Stimulated activated CD4-positive, alpha-beta T cell treated with anti-CD3 and anti-CD28 coated beads, Interleukin-1b, Interleukin-23, amount 100 ng/mL, for 24 hours (primary cell): ENCODE measurements around the gene KCNK16.

Experiments used
- DNase-seq, 4 experiments: peaks; one replicate each; pipeline ENCODE4 v3.0.0-alpha.2; 2020; ENCODE audit warnings: low read depth in 4 of 4, low spot score in 1 of 4

KCNK16 gene

DNA sequence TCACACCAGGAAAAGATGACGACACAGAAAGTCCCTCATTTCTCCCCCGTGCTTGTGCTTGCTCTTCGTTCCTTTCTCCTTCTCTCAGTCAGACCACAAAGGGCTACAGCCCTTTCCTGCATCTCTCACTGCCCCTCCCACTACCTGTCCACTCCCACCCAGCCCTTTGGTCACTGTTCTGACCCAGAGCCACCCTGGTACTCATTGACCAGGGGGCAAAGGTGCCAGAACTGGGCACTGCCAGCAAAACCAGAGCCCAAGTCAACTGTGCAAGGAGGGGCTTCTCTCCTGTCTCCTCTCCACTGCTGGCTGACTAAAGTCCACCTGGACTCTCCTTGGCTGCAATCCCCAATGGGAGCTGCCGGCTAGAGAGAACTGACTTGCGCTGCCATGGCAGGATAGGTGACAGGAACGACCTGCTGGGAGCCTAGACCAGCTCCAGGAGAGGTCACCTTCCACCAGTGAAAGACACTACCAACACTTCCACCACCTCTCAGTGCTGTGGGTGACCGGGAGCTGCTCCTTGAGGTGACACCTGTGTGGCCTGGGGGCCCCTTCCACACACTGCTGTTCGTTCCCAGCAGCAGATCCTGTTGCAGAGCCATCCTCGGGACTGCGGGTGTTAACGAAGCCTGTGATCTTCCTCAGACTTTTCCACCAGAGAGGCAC is 41.1 kb downstream of the KCNK16 start:
- no peak for DNase-seq

DNA sequence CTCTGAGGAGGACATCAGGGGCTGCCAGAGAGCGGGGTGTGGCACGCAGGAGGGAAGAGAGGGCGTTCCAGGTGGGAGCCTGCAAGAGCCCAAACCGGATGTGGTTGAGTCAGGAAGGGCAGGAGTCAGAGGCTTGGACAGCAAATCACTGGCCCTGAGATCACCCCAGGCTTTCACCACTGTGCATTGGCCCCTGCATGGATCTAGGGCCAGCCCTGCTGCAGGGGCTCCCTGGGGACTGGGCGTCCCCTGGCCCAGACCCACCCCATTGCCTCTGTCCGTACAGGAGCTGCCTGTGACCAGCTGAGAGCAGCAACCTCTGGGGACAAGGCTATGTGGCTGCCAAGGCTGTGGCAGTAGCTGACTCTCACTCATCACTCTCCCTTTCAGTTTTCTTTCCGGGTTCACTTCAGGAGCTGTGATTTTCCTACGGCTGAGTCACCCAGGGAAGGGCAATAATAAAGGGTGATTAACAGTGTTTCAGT is 42.2 kb downstream of the KCNK16 start:
- DNase-seq, result no peak

DNA sequence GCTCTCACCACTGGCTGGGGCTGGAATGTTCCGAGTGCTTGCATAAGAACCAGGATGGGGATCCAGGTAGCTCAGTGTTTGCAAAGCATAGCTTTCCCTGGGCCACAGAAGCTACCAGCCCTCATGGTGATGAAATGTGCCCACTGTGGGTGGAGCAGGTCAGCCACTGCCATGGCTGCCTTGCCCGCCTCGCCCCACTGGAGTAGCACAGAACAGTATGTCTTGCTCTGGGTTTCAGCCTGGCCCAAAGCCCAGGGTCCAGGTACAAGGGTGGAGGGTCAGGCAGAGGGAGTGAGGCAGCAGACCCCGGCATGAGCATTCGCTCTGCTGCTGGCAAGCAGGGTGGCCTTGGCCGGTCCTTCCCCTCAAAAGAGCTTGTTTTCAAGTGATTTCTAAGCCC is 43.0 kb downstream of the KCNK16 start:
- no peak for DNase-seq

DNA sequence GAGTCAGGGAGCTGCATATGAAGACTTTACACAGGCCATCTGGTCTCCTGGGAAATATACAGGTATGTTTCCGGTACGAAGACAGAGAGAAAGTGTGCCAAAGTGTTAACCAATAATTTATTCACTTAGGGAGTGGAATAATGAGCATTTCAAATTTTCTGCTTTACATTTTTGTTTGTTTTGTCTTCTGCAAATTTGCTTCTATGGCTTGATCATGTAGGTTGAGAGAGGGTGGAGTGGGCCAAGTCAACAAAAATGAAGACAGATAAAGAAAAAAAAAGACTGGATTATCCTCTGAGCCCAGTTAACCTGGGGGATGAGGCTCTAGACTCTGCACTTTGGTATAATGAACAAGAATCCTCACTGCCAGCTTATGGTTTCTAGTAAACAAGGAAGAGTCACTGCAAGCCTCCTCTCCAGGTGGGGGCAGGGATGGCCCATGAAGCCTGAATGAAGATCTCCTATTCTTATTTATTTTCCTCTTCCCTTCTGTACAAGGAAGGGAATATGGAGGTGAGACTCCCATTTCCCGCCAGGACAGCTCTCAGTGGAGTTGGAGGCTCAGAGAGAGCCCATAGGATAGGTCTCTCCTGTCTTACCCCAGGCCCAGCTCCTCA is 46.0 kb downstream of the KCNK16 start:
- no peak for DNase-seq

DNA sequence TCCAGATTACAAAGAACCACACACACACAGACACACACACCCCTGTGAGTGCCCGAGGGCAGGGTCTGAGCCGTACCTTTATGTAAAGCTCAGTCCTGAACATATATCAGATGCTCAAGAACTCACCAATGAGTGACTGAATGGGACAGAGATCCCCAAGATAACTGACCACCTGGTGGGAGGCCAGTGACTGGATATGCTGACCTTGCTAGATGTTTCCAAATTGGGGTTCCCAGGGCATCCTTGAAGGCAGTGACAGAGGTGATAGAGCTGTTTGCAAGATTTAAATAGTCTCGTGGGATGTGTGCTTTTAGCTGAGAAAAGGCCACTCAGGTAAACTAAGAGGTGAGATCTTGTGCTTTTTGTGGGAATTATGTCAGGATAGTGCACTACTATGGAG is 47.6 kb downstream of the KCNK16 start:
- DNase-seq, result no peak

DNA sequence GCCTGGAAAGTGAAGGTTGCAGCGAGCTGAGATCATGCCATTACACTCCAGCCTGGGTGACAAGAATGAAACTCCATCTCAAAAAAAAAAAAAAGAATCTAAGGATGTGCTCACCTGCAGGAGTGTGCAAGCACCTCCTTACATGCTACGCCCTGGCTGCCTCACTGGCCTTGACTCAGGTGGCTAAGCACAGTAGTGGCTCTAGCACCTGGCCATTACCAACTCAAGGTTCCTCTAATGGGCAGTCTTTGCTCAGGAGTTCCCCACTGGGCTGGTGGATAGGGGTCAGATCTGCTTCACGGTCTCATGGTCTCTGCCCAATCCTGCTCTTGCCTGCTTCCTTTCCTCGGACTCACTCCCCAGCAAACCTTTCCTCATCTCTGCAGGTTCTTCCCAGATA is 48.0 kb downstream of the KCNK16 start:
- no peak for DNase-seq

DNA sequence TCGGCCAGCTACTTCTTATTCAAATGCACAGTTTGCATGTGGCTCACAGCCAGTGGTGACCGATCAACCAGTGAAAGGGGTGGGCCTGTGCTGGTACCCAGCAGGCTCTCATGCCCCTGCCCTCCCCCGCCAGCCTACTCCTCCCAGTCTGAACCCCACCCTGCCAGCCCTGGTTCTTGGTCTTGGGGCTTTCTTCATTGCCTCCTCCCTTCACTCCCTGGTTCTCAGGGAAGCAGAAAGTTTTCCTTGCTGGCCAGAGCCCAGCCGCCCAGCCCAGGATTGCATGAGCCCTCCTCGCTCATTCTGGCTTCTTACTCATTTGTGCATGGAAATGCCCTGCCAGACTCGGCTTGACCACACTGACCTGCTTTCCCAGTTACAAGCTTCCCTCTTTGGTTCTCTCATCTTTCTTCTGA is 49.1 kb downstream of the KCNK16 start:
- DNase-seq, result no peak

DNA sequence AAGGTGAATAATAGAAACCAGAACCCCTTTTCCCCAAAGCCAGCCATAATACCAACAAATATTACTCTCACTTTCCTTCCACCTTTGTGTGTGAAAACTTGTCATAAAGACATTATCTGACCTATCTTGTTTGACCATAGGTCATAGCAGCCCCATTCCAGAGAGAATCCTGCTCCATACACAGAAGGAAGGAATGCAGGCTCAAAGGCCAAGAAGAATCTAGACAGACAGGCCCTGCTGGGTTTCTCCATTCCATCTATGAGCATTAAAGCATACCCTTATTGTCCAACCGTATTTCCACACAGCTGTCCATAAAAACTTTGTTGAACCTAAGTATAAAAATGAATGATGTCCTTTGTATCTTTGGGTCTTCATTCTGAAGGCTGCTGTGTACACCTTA is 52.5 kb downstream of the KCNK16 start:
- no peak for DNase-seq

DNA sequence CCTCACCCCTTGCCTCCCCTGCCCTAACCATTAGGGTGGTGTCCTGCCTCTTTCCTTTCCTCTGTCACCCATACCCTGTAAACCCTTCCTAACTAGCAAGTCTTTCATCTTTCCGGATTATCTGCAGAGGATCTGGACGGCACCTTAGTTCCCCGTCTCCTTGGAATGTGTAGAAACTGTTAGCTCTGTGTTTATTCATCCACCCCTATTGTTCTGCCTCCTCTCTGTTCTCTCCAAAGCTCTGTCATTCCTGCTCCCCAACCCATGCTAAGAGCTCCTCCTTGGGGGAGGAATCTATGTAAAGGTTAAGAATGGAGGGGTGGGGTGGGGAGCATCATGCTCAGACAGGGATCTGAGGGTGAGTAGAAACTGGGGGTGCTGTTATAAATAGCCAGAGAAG is 53.8 kb downstream of the KCNK16 start:
- no peak for DNase-seq

DNA sequence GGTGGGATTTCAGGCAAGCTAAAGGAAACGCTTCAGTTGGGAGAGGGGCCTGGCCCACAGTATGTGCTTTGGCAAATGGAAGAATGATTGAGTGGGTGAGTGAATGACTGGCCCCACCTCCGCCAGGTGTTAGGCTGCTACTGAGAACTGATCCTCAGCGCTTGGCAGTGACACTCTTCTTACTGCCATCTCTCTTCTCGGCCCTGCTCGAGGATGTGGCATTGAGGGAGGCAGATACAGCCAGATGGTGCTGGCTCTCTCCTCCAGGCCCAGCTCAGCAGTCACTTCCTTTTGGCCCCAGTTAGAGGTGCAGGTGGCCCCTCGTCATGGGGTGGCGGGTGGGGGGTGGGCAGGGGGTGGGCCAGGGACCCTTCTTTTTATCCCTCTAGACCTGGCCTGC is 54.3 kb downstream of the KCNK16 start:
- no peak for DNase-seq

DNA sequence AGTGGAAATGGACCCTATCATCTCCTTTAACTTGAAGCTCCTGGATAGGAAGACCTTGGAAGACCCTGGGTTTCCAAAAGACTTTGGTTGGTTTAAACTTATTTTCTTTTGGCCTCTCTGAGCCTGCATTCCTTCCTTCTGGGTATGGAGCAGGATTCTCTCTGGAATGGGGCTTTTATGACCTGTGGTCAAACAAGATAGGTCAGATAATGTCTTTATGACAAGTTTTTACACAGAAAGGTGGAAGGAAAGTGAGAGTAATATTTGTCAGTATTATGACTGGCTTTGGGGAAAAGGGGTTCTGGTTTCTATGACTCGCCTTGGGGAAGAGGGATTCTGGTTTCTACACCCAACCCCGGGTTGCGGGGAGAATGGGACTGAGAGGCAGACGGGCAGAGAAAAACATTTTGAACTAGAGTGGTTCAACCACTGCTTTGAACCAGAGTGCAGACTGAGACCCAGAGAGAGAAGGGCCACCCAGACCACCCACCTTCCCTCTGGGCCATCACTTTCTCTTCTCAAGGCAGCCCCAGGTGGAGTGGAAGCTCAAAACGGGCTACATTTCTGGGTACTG is 55.6 kb downstream of the KCNK16 start:
- no peak for DNase-seq

DNA sequence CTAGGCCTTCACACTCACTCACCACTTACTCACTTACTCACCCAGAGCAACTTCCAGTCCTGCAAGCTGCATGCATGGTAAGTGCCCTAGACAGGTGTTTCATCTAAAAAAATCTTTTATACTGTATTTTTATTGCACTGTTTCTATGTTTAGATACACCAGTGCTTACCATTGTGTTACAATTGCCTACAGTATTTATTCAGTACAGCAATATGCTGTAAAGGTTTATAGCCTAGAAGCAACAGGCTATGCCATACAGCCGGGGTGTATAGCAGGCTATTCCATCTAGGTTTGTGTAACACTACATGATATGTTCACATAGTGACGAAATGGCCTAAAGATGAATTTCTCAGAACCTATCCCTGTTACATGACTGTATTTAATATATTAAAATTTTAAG is 56.1 kb downstream of the KCNK16 start:
- no peak for DNase-seq
